C4-2B (cell line): ENCODE measurements around the gene MED12L.

Experiments used
- CTCF ChIP-seq: fragments of 450-650 bp; conservative IDR thresholded peaks from 2 replicates; pipeline ENCODE4 v1.5.1; 2017; ENCODE audit warnings: mild to moderate bottlenecking
- ZFX ChIP-seq: fragments of 450-650 bp; IDR thresholded peaks from 2 replicates; pipeline ENCODE4 v1.6.1; 2017

- TF ChIP-seq CTCF (no peak), ZFX (no peak)
These were observed 120.7 kb downstream of the MED12L start for GRCh38 chr3:151206201-151206600.
